Measurements from ENCODE around the gene GCH1. TPM values are rescaled to one million over a fixed set of nuclear protein-coding genes. Genes with fewer than 3 reads are reported as not detected.

The GCH1 gene
- total RNA-seq, 2 experiments from 2014 or later = 18.4 to 20.4 TPM

GRCh38 chr14:54837508-54838149, 65.0 kb downstream of the GCH1 start:
- Mint-ChIP-seq H3K9me3 (no peaks in the 10 kb centered on the region), H3K4me1 (ENCODE audit: low read depth) (no peaks in the 10 kb centered on the region), H3K27me3 (no peaks in the 10 kb centered on the region), H3K4me3 (no peak overlapping the region), H3K36me3 (ENCODE audit: low read depth) (peaks cover 37% of the 10 kb centered on the region), H3K27ac (no peak overlapping the region)
- peaks cover 23% of the 10 kb centered on the region for H3K36me3 ChIP-seq (ENCODE audit: insufficient read depth, low read length)
- H3K4me1 ChIP-seq (ENCODE audit: insufficient read depth, low read length) = no peaks in the 10 kb centered on the region
- no peak for DNase-seq
- intact Hi-C loops (cut with DNase I, micrococcal nuclease) = no loop called here
- H3K27me3 ChIP-seq (ENCODE audit: control insufficient read depth in 1 of 2, insufficient read depth in 2 of 2, low read length in 2 of 2) = no peaks in the 10 kb centered on the region
- ATAC-seq (ENCODE audit: poor library complexity) = no peak
- no peak overlapping the region for H3K4me3 ChIP-seq (ENCODE audit: low read length)
- CTCF ChIA-PET = no interaction called here
- no peak overlapping the region for H3K27ac ChIP-seq (ENCODE audit: low read depth in 1 of 2, low read length in 2 of 2)
- POLR2A ChIA-PET = no interaction called here
- no peaks in the 10 kb centered on the region for H3K9me3 ChIP-seq (ENCODE audit: control insufficient read depth in 1 of 2, insufficient read depth in 1 of 2, low read length in 2 of 2)
- TF ChIP-seq CTCF (IDR thresholded peaks at IDR 0.05) = no peak

GRCh38 chr14:54836231-54836630, 66.4 kb downstream of the GCH1 start:
- Mint-ChIP-seq H3K27me3 (no peaks in the 10 kb centered on the region), H3K4me3 (no peak overlapping the region), H3K9me3 (no peaks in the 10 kb centered on the region), H3K4me1 (ENCODE audit: low read depth) (no peaks in the 10 kb centered on the region), H3K36me3 (ENCODE audit: low read depth) (peaks cover 23% of the 10 kb centered on the region), H3K27ac (no peak overlapping the region)
- Histone ChIP-seq H3K4me3 (ENCODE audit: low read length) (no peak overlapping the region), H3K4me1 (ENCODE audit: insufficient read depth, low read length) (no peaks in the 10 kb centered on the region), H3K36me3 (ENCODE audit: insufficient read depth, low read length) (peaks cover 16% of the 10 kb centered on the region), H3K27ac (ENCODE audit: low read depth in 1 of 2, low read length in 2 of 2) (no peak overlapping the region), H3K27me3 (ENCODE audit: control insufficient read depth in 1 of 2, insufficient read depth in 2 of 2, low read length in 2 of 2) (no peaks in the 10 kb centered on the region), H3K9me3 (ENCODE audit: control insufficient read depth in 1 of 2, insufficient read depth in 1 of 2, low read length in 2 of 2) (peaks cover under 1 to 4% of the 10 kb centered on the region in 2 experiments)
- intact Hi-C loops (cut with DNase I, micrococcal nuclease) = no loop called here
- ATAC-seq (ENCODE audit: poor library complexity) = no peak
- TF ChIP-seq CTCF (IDR thresholded peaks at IDR 0.05) = no peak
- no peak for DNase-seq
- ChIA-PET POLR2A (no interaction called here), CTCF (no interaction called here)

GRCh38 chr14:54834727-54835126, 67.9 kb downstream of the GCH1 start:
- no peak for TF ChIP-seq CTCF (IDR thresholded peaks at IDR 0.05)
- ChIA-PET CTCF (no interaction called here), POLR2A (no interaction called here)
- Histone ChIP-seq H3K36me3 (ENCODE audit: insufficient read depth, low read length) (peaks cover 4% of the 10 kb centered on the region), H3K27ac (ENCODE audit: low read depth in 1 of 2, low read length in 2 of 2) (no peak overlapping the region), H3K4me1 (ENCODE audit: insufficient read depth, low read length) (no peaks in the 10 kb centered on the region), H3K9me3 (ENCODE audit: control insufficient read depth in 1 of 2, insufficient read depth in 1 of 2, low read length in 2 of 2) (peaks cover 4 to 7% of the 10 kb centered on the region in 2 experiments), H3K27me3 (ENCODE audit: control insufficient read depth in 1 of 2, insufficient read depth in 2 of 2, low read length in 2 of 2) (no peaks in the 10 kb centered on the region), H3K4me3 (ENCODE audit: low read length) (no peak overlapping the region)
- Mint-ChIP-seq H3K9me3 (peaks cover 7% of the 10 kb centered on the region), H3K4me1 (ENCODE audit: low read depth) (no peaks in the 10 kb centered on the region), H3K4me3 (no peak overlapping the region), H3K27ac (no peak overlapping the region), H3K36me3 (ENCODE audit: low read depth) (peaks cover 8% of the 10 kb centered on the region), H3K27me3 (no peaks in the 10 kb centered on the region)
- DNase-seq = no peak
- intact Hi-C loops (cut with DNase I, micrococcal nuclease) = no loop called here
- no peak for ATAC-seq (ENCODE audit: poor library complexity)
